VCaP (cell line): ENCODE data around the gene HAUS3.
"Not testable (repeated sequence)": the region's sequence is repeated elsewhere in the genome, so short reads cannot be mapped to it uniquely, and the experiment has no call there.

ENCODE experiments used
- H3K27ac ChIP-seq: fragments of 450-650 bp; 2 replicates; pipeline ENCODE4 v1.5.1; 2017
- CTCF ChIP-seq: fragments of 450-650 bp; conservative IDR thresholded peaks from 2 replicates; pipeline ENCODE4 v1.5.1; 2017; ENCODE audit warnings: mild to moderate bottlenecking, moderate library complexity

The HAUS3 gene

GRCh38 chr4:2281575-2282343 lies 39.8 kb upstream of the HAUS3 start:
- TF ChIP-seq CTCF = no peak
- no peak overlapping the region for H3K27ac ChIP-seq

GRCh38 chr4:2280531-2281300 lies 38.8 kb upstream of the HAUS3 start:
- peak; percentile 60 for TF ChIP-seq CTCF
- no peak overlapping the region for H3K27ac ChIP-seq

GRCh38 chr4:2277956-2278355 lies 36.0 kb upstream of the HAUS3 start:
- no peak overlapping the region for H3K27ac ChIP-seq
- TF ChIP-seq CTCF = no peak

GRCh38 chr4:2276581-2277325 lies 34.8 kb upstream of the HAUS3 start:
- TF ChIP-seq CTCF = no peak
- H3K27ac ChIP-seq = no peak overlapping the region

GRCh38 chr4:2275546-2276251 lies 33.8 kb upstream of the HAUS3 start:
- H3K27ac ChIP-seq = no peak overlapping the region
- no peak for TF ChIP-seq CTCF

- H3K27ac ChIP-seq = not testable (repeated sequence)
Observed at GRCh38 chr4:2275044-2275397, 33.1 kb upstream of the HAUS3 start.

- no peak overlapping the region for H3K27ac ChIP-seq
- no peak for TF ChIP-seq CTCF
Observed at GRCh38 chr4:2274320-2275043, 32.6 kb upstream of the HAUS3 start.
